HFFc6 (cell line): ENCODE results near the gene CD8B. TPM values are rescaled to one million over a fixed set of nuclear protein-coding genes. Genes with fewer than 3 reads are reported as not detected.
"Not testable (repeated sequence)": the region's sequence is repeated elsewhere in the genome, so short reads cannot be mapped to it uniquely, and the experiment has no call there.

ENCODE experiments used
- DNase-seq: peaks from one replicate; pipeline ENCODE4 v3.0.0-alpha.2; 2018
- H3K27ac Mint-ChIP-seq: 2 replicates; pipeline ENCODE4 v1.8.0; 2020; ENCODE audit warnings: mild to moderate bottlenecking, mixed read lengths
- H3K27me3 Mint-ChIP-seq: 2 replicates; pipeline ENCODE4 v1.8.0; 2021; ENCODE audit warnings: mild to moderate bottlenecking, moderate library complexity, mixed read lengths; ENCODE audit not compliant: insufficient read depth
- H3K36me3 Mint-ChIP-seq: 2 replicates; pipeline ENCODE4 v1.8.0; 2021; ENCODE audit warnings: low read depth, mixed read lengths
- H3K4me1 Mint-ChIP-seq: 2 replicates; pipeline ENCODE4 v1.8.0; 2020; ENCODE audit warnings: low read depth, mixed read lengths
- H3K4me3 Mint-ChIP-seq: 2 replicates; pipeline ENCODE4 v1.8.0; 2020; ENCODE audit warnings: mild to moderate bottlenecking, moderate library complexity, mixed read lengths
- H3K9me3 Mint-ChIP-seq: 2 replicates; pipeline ENCODE4 v1.8.0; 2020; ENCODE audit warnings: mild to moderate bottlenecking, mixed read lengths
- long read RNA-seq: library from polyadenylated mRNA; unstranded; transcript quantifications from one replicate; pipeline ENCODE4 v2.0.0, GENCODE V29; 2019
- total RNA-seq, 6 experiments: library from RNA; stranded (reverse); fragmentation: NEBNext Ultra II Directional; extraction: Animal tissue kit (Norgen Biotek cat#: 25700); gene quantifications; 2 replicates in 1 of 6; 3 replicates in 5 of 6; pipeline ENCODE4 v1.2.3, GENCODE V29; 2021

Gene CD8B
- not detected for total RNA-seq
- long read RNA-seq: 0 reads

- not testable (repeated sequence) for H3K36me3 Mint-ChIP-seq, H3K9me3 Mint-ChIP-seq, H3K4me1 Mint-ChIP-seq, H3K4me3 Mint-ChIP-seq, DNase-seq, H3K27ac Mint-ChIP-seq
- H3K27me3 Mint-ChIP-seq: peaks cover 31% of the 10 kb centered on the region; the same call in 1 of the 2 replicates
Measured at GRCh38 chr2:86861628-86862379, at the start of gene CD8B. Gene CD8B (minus strand): TSS chr2:86861886. CDS start chr2:86861865, 21 bp downstream.

GRCh38 chr2:86905868-86906267 is 44.2 kb upstream of the CD8B start:
- H3K27me3 Mint-ChIP-seq, DNase-seq, H3K36me3 Mint-ChIP-seq, H3K27ac Mint-ChIP-seq, H3K4me3 Mint-ChIP-seq, H3K4me1 Mint-ChIP-seq, H3K9me3 Mint-ChIP-seq: not testable (repeated sequence)

- not testable (repeated sequence) for H3K4me3 Mint-ChIP-seq, H3K9me3 Mint-ChIP-seq, H3K36me3 Mint-ChIP-seq, H3K27ac Mint-ChIP-seq, DNase-seq, H3K4me1 Mint-ChIP-seq
- peaks cover 12% of the 10 kb centered on the region for H3K27me3 Mint-ChIP-seq
Measured at GRCh38 chr2:86900687-86901086, 39.0 kb upstream of the CD8B start.

GRCh38 chr2:86886026-86886425 is 24.3 kb upstream of the CD8B start:
- H3K9me3 Mint-ChIP-seq, H3K4me1 Mint-ChIP-seq, H3K27ac Mint-ChIP-seq, H3K27me3 Mint-ChIP-seq, H3K4me3 Mint-ChIP-seq, DNase-seq, H3K36me3 Mint-ChIP-seq: not testable (repeated sequence)

- H3K4me1 Mint-ChIP-seq, H3K36me3 Mint-ChIP-seq, H3K4me3 Mint-ChIP-seq, H3K9me3 Mint-ChIP-seq, DNase-seq, H3K27ac Mint-ChIP-seq, H3K27me3 Mint-ChIP-seq: not testable (repeated sequence)
Measured at GRCh38 chr2:86882865-86883264, 21.2 kb upstream of the CD8B start.

GRCh38 chr2:86882118-86882665 is 20.5 kb upstream of the CD8B start:
- not testable (repeated sequence) for H3K4me3 Mint-ChIP-seq, DNase-seq, H3K9me3 Mint-ChIP-seq, H3K27me3 Mint-ChIP-seq, H3K4me1 Mint-ChIP-seq, H3K27ac Mint-ChIP-seq, H3K36me3 Mint-ChIP-seq

GRCh38 chr2:86878986-86879385 is 17.3 kb upstream of the CD8B start:
- peaks cover 16% of the 10 kb centered on the region for H3K27me3 Mint-ChIP-seq
- H3K27ac Mint-ChIP-seq, H3K4me1 Mint-ChIP-seq, H3K9me3 Mint-ChIP-seq, H3K4me3 Mint-ChIP-seq, DNase-seq, H3K36me3 Mint-ChIP-seq: not testable (repeated sequence)

GRCh38 chr2:86870941-86871340 is 9.3 kb upstream of the CD8B start:
- H3K36me3 Mint-ChIP-seq, H3K4me1 Mint-ChIP-seq, H3K27me3 Mint-ChIP-seq, H3K9me3 Mint-ChIP-seq, H3K27ac Mint-ChIP-seq, H3K4me3 Mint-ChIP-seq, DNase-seq: not testable (repeated sequence)

DNA sequence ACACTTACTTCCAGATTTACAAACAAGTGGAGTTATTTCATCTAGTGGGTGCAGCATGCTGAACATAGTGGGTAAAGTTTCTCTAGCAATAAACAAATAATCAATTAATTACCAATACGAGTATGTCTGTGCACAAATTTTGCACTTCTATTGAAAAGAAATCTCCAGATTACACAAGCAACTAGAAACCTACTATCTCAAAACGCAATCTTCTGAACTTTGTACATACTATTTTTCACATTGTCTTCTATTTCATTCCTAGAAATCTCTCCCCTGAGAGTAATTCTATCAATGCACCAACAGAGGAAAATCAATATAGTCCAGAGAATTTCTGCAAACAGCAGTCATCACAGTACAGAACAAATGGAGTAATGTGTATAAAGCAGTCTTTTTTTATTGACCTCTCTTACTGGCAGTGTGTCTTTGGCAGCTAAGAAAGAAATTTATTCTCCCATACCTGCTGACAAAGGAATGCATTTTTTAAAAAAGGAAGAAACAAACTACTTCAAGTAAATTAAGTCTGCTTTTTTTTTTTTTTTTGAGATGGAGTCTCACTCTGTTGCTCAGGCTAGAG is 7.3 kb upstream of the CD8B start:
- H3K9me3 Mint-ChIP-seq, H3K27ac Mint-ChIP-seq, H3K4me1 Mint-ChIP-seq, H3K4me3 Mint-ChIP-seq, DNase-seq, H3K36me3 Mint-ChIP-seq: not testable (repeated sequence)
- peaks cover 11% of the 10 kb centered on the region; the same call in 1 of the 2 replicates for H3K27me3 Mint-ChIP-seq

DNA sequence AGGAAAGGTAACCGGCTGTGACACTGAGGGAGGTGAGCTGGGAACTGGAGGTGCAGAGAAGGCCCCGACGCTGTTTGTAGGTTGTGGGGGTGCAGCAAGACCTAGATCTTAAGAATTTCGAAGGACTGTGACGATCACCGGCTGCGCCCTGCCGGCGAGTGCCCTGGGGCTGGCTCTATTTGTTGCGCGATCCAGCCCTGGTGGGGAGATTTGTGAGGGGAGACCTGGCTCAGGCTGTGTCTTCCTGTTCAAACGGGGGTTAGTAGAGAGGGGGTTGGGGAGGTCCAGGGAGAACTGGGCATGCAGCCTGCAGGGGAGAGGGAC is 656 bp upstream of the CD8B start:
- not testable (repeated sequence) for H3K9me3 Mint-ChIP-seq, DNase-seq, H3K36me3 Mint-ChIP-seq, H3K4me3 Mint-ChIP-seq, H3K4me1 Mint-ChIP-seq, H3K27ac Mint-ChIP-seq
- H3K27me3 Mint-ChIP-seq: peaks cover 27% of the 10 kb centered on the region; the same call in 1 of the 2 replicates

GRCh38 chr2:86861175-86861574 is 511 bp downstream of the CD8B start:
- not testable (repeated sequence) for H3K27ac Mint-ChIP-seq, H3K9me3 Mint-ChIP-seq, H3K36me3 Mint-ChIP-seq, H3K4me1 Mint-ChIP-seq, DNase-seq, H3K4me3 Mint-ChIP-seq
- peaks cover 31% of the 10 kb centered on the region; the same call in 1 of the 2 replicates for H3K27me3 Mint-ChIP-seq

DNA sequence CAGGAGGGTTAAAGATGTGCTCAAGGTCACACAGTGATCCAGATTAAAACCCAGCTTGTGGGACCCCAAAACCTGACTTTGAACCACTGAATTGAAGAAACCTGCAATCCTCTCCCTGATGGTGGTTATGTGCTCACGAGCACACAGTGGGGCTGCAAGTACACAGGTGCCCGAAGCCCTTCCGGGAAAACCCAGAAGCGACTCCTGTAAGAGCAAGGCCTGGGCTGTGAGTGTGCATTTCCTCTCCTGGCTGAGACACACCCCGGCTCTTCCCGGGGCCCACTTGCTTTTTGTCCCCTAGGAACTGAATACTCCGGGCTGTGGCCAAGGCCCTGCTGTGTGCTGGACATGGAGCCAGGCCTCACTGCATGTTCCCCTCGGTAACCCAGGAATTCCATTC is 1.1 kb downstream of the CD8B start:
- not testable (repeated sequence) for H3K4me1 Mint-ChIP-seq, H3K27ac Mint-ChIP-seq, H3K9me3 Mint-ChIP-seq, DNase-seq, H3K4me3 Mint-ChIP-seq, H3K36me3 Mint-ChIP-seq
- peaks cover 32% of the 10 kb centered on the region; the same call in 1 of the 2 replicates for H3K27me3 Mint-ChIP-seq

- H3K27ac Mint-ChIP-seq, H3K4me3 Mint-ChIP-seq, H3K4me1 Mint-ChIP-seq, DNase-seq, H3K9me3 Mint-ChIP-seq, H3K36me3 Mint-ChIP-seq: not testable (repeated sequence)
- H3K27me3 Mint-ChIP-seq: peaks cover 26% of the 10 kb centered on the region
Measured at GRCh38 chr2:86857688-86858087, 4.0 kb downstream of the CD8B start.

GRCh38 chr2:86856498-86856897 is 5.2 kb downstream of the CD8B start:
- not testable (repeated sequence) for H3K4me3 Mint-ChIP-seq, H3K36me3 Mint-ChIP-seq, H3K9me3 Mint-ChIP-seq, H3K27ac Mint-ChIP-seq, H3K4me1 Mint-ChIP-seq, DNase-seq
- peaks cover 23% of the 10 kb centered on the region for H3K27me3 Mint-ChIP-seq
